SH-SY5Y (cell line): Measurements from ENCODE around the gene SLC4A4.

Source experiments
- GATA2 ChIP-seq: IDR thresholded peaks from 2 replicates; pipeline ENCODE4 v1.6.1; 2011; ENCODE audit warnings: mild to moderate bottlenecking, low read depth, low read length
- GATA3 ChIP-seq: IDR thresholded peaks from 2 replicates; pipeline ENCODE4 v1.6.1; 2011; ENCODE audit warnings: low read depth, mild to moderate bottlenecking, low read length, moderate library complexity

DNA sequence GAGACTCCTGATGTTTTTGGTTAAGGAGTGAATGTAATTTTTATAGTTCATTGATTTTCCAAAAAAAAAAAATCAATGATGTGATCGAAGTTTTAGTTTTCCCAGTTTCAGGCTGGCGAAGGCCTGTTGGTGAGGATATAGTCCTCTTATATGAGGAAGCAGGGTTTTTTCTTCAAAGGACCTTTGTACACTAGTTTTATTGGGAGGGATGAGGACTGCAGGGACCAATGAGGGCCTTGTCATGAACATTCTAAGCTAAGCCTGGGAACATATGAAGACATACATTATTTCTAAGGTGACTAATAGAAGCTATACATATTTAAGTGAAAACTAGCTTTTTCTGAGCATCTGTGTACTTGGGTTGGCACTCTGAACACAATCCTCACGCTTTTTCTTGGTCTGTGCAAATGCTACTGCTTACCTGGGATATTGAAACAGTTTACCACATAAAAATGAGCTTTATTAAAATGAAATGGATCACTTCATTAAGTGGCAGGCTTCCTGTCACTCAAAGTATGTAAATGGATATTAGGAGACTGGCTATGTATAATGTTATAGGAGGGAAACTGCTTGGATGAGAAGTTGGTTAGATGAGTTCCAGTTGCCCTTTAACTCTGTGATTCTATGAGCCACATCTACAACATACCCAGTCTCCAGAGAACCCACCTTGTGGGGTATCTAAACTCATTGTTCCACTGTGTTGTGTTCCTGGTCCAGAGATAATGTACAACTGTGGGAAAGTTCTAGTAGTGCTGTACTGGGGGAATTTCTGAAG lies 43.5 kb downstream of the SLC4A4 start:
- no peak for TF ChIP-seq GATA2
- no peak for TF ChIP-seq GATA3
